Measurements from ENCODE around the gene MAD1L1. TPM values are rescaled to one million over a fixed set of nuclear protein-coding genes. Genes with fewer than 3 reads are reported as not detected.
"Not testable (repeated sequence)": the region's sequence is repeated elsewhere in the genome, so short reads cannot be mapped to it uniquely, and the experiment has no call there.

MAD1L1 gene
- polyA plus RNA-seq, 3 donors: 10.7 to 48.1 (median 18.4) TPM

DNA sequence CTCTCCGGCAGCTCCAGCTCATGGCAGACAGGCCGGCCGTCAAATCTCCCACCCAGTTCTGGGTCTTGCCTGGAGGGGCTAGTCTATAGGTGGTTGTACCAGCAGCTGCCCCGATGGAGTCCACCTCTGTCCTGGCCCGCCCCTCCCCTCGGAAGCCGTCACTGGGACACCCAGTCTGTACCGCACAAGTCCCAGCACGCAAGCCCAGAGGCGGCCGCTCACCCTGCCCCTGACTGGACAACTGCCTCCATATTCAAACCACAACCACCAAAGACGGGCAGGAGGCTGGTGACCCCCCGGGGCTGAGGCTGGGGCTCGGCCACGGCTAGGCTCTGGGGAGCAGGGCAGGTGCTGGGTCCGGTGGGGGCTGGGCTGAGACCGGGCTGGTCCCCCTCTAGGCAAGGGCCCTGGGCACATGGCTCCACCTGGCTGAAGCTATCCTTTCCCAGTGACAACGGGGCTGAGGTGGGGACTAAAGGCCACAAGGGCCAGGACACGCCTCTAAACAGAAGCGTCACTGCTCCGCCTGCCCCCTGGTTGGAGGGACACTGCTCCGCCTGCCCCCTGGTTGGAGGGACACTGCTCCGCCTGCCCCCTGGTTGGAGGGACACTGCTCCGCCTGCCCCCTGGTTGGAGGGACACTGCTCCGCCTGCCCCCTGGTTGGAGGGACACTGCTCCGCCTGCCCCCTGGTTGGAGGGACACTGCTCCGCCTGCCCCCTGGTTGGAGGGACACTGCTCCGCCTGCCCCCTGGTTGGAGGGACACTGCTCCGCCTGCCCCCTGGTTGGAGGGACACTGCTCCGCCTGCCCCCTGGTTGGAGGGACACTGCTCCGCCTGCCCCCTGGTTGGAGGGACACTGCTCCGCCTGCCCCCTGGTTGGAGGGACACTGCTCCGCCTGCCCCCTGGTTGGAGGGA lies 371.6 kb downstream of the MAD1L1 start:
- not testable (repeated sequence) for H3K27ac ChIP-seq (ENCODE audit: low read depth, low read length)
- 91 to 97% (median 92%) methylated on average over 22 to 23 of the region's 33 CpGs for WGBS, 3 donors

DNA sequence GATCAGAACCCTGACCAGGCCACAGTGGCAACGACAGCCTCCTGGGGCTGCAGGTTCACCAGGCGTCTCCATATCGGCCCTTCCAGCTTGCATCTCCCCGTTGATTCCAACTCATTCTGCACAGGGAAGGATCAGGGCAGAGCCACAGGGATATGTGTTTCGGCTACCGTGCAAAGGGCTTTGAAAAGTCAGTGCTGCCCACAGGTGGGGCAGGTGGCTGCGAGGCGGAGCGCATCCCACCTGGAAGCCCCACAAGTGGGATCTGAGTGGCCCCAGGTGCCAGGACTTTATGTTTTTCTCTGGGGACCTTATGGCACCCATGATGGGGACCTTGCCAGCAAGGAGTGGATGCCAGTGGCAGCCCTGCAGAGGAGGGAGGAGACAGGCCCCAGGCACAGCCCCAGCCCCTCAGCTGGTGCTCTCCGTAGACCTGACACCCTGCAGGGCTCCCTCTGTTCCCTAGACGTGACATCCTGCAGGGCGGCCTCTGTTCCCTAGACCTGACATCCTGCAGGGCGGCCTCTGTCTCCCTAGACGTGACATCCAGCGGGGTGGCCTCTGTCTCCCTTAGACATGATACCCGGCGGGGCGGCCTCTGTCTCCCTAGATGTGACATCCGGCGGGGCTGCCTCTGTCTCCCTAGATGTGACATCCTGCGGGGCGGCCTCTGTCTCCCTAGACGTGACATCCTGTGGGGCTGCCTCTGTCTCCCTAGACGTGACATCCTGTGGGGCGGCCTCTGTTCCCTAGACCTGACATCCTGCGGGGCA lies 373.3 kb downstream of the MAD1L1 start:
- no peak overlapping the region for H3K27ac ChIP-seq (ENCODE audit: low read depth, low read length)
- 92 to 94% (median 92%) methylated on average over 25 to 26 of the region's 26 CpGs for WGBS, 3 donors

DNA sequence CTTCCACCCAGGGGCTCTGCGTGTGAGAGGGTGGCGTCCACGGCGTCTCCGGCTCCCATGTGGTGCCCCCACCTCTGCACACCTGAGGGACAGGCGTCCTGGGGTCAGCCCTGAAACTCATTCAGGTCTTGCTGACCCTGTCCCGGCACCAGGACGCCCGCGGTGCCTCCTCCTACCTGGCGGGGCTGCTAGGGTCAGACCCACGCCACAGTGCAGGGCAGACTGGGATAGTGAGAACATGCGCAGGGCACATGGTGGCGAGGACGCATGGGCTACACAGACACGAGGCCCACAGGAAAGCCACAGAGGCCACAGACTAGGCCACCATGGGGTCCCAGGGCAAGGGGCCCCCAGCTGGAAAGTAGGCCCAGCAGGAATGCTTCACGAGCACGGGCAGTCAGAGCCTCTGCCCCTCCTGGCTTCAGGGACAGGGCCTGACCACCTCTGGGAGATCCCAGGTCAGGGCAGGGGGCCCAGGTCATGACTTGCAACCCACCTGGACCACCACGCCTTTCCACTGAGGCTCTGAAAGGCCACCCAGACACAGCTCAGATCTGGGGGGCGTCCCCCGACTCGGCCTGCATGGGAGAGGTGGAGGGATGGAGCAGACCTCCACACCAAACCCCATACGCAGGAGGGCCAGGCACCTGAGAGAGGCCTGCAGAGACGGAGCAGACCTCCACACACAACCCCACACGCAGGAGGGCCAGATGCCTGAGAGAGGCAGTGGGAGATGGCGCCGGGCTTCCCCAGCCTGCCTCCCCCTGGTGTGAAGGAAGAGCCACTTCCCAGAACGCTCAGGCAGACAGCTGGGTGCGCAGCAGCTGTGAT lies 374.1 kb downstream of the MAD1L1 start:
- 95 to 96% (median 95%) methylated on average over 29 of the region's 29 CpGs for WGBS, 3 donors
- H3K27ac ChIP-seq (ENCODE audit: low read depth, low read length): no peak overlapping the region

DNA sequence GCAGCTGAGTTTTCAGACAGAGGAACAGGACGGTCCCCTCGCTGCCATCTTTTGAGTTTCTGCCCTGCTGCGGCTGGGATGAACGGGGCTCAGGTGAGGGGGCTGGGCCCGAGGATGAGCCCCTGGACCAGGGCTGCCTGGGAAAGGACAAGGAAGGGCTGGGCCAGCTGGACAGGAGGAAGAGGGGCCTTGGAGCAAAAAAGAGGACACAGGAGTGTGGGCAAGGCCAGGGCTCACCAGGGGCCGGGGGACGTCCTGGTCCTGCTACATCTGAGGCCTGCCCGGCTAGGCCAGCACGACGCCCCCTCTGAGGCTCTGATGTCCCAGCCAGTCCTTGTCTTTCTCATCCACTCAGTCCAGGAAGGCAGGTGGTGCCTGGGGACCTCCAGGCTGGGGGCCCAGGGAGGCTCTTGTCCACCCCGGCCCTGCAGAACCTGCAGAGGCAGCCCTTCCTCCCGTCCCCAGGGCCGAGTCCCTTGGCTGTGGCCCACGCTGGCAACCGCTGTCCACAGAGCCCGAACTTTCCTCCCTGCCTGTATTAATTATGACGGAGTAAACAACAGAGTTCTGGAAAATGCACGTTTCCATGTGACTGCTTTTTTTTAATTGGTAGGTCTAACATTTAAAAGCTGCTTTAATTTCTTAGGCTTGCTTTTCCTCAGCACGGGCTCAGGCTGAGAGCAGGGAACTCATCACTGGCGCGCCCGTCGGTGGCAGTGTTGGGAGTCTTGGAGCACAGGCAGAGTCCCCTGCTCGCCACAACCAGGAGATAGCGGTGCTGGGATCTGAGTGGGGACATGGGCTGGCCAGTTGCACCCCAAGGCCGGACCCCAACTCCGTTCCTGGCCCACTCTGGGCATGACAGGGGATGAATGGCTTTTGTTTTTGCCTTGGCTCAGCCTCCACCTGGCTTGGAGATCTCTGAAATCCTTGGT lies 375.0 kb downstream of the MAD1L1 start:
- 90 to 93% (median 91%) methylated on average over 24 to 27 of the region's 27 CpGs for WGBS, 3 donors
- H3K27ac ChIP-seq (ENCODE audit: low read depth, low read length): no peak overlapping the region

DNA sequence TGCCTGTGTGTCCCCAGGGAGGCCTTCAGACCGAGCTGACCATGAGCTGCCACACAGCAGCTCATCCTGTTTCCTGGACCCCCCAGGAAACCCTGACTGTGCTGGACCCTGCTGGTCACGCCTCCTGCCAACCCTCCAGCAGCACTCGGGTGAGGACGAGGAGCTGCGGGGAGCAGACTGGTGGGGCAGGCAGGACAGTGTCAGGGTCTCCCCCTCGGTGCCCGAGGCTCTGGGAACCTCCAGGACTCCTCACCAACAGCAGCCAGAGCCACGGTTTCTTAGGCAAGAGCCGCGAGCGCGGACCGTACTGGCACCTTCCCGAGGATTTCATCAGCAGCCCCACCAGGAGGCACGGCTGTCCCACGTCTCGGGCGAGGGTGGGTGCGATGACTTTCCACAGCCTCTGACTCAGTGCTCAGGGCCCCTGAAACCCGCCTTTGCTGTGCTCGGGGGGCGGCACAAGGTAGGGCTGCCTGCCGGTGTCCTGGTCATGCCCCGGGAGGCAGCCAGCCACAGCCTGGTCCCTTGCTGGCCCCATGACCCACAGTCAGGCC lies 375.8 kb downstream of the MAD1L1 start:
- H3K27ac ChIP-seq (ENCODE audit: low read depth, low read length): no peak overlapping the region
- 89 to 92% (median 90%) methylated on average over 24 of the region's 24 CpGs for WGBS, 3 donors

DNA sequence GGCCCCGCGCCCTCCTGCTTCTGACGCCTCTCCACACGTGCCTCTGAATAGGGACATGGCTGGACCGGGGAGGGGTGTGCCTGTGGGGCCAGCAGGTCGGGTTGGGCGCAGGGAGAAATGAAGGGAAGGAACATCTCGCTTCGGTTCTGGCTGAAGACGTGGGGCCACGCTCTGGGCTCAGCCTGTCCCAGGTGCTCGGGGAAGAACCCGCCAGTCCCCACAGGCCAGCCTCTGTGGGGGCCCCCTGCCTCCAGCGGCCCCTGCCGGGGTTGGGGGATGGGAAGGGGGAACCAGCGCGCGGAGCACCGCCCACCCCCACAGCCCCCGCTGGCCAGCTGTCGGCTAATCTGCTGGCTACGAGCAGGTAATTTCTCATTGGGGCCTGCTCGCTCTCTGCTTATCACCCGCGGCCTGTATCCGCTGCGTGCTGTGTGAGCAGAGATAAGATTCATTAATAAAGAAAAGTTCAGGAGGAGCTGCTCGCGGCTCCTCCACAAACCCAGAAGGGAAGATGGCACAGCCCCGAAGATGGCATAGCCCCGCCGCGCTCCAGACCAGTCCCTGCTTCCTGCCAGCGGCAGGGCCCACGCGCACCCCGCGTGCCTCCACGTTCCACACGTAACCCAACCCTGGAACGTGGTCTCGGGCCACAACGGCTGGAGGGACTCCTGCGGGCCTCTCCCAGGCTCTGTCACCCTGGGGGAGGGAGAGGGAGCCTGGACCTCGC lies 376.4 kb downstream of the MAD1L1 start:
- 81 to 83% (median 82%) methylated on average over 44 to 45 of the region's 45 CpGs for WGBS, 3 donors
- H3K27ac ChIP-seq (ENCODE audit: low read depth, low read length): no peak overlapping the region

DNA sequence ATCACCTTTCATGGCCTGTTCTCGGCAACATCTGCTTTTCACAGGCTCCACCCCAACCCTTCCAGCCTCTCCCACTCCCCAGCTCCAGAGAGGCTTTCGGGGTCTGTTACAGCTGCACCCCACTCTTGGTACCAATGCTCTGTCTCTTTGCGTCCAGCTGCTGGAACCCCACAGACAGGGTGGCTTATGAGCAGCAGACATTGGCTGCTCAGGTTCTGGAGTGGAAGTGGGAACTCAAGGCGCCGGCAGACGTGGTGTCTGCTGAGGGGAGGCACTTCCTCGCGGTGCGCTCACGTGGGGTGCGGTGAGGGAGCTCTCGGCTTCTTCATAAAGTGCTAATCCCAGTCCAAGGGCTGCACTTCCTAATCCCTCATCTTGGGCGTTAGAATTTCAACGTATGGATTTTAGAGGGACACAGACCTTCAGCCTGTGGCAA lies 377.0 kb downstream of the MAD1L1 start:
- no peak overlapping the region for H3K27ac ChIP-seq (ENCODE audit: low read depth, low read length)
- WGBS, 3 donors: 87 to 92% (median 91%) methylated on average over 14 of the region's 14 CpGs

DNA sequence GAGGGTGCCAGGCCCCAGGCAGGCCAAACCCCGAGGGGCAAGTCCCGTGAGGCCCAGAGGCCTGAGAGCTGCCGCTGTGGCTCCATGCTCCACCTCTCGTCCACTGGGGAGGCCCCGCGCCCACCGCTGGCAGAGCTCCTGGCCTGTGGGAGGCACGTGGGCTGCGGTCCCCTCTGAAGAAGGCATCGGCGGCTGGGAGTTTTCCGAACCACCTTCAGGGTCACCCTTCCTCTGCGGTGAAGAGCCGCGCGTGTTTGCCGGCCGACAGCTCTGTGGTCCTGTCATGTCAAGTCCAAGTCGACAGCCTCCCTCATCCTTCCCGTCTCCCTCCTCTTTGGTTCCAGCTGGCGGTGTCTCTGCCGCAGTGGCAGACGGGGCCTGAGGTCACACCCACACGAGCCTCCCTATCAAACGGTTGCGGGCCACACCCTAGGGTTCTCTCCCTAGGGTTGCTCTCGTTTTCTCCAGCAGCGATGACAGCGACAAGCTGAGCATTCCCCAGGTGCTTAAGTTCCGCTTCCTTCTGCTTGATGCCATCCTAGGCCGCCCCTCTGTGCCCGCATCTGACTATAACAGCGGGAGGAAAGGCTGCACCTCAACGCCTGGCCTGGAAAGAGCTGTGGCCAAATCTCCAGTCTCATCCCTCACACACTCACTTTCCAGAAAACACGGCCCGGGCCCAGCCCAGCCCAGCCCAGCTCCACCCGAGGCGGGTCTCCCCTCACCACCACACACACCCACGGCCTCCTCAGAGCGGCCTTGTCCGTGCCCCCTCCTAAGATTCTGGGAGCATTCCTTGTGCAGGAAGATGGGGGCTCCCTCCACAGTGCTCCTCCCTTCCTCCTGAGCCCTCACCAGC lies 377.6 kb downstream of the MAD1L1 start:
- WGBS, 3 donors: 91 to 95% (median 91%) methylated on average over 39 to 41 of the region's 41 CpGs
- no peak overlapping the region for H3K27ac ChIP-seq (ENCODE audit: low read depth, low read length)

DNA sequence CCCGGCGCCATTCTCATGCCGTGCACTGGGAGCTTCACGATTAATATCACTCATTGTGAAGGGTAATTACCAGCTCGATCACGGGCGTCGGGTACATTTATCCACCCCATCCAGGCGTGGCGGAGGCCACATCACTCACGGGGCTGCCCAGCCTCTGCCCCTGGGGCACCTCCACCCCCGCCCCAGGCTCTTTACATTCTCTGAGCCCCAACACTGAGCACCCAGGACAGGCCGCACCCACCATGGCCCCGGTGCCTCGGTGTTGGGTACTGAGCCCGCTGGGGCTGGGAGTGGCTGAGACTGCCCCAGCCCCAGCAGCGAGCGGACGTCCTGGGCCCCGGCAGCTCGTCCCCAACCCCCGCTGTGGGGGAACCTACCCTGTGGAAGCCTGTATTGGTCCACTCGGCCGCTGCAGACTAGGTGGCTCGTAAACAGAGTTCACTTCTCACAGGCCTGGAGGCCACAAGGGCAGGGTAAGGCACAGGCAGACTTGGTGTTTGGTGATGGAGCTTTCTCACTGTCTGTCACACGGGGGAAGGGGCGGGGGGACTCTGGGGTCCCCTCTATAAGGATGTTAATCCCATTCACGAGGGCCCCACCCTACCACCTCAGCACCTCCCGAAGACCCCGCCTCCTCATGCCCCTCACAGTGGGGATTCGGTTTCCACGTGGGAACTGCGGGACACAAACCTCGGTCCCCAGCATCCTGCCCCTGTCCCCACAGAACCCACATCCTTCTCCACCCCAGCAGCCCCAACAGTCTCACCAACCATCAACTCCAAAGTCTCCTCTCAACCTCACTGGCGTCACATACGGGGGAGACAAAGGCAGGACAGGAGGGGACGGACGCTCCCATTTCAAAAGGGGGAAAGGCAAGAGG lies 378.5 kb downstream of the MAD1L1 start:
- H3K27ac ChIP-seq (ENCODE audit: low read depth, low read length): no peak overlapping the region
- WGBS, 3 donors: 74 to 84% (median 77%) methylated on average over 34 to 38 of the region's 38 CpGs

DNA sequence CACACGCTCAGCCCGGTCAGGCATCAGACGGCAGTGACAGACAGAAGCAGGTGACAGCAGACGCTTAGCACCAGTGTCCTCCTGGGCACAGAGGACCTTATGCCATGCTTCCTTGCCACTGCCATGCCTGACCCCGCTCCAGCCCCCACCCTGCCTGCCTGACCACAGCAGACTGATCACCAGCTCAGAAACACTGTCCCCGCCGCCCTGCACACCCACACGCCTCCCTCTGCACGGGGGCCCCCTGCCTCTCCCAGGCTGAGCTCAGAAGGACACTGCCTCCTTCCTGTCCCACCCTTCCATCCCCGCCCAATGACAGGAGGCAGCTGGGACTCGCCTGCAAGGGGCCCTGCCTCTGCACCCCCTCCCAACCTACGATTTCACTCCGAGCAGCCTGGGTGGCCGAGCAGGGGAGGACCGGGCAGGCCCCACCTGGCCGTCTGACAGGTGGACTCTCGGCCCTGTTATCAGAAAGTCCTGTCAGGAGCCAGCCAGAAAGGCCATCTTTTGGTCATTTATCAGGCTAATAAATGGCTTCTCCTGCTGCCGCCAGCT lies 379.2 kb downstream of the MAD1L1 start:
- 70 to 85% (median 80%) methylated on average over 18 of the region's 18 CpGs for WGBS, 3 donors
- H3K27ac ChIP-seq (ENCODE audit: low read depth, low read length): no peak overlapping the region

DNA sequence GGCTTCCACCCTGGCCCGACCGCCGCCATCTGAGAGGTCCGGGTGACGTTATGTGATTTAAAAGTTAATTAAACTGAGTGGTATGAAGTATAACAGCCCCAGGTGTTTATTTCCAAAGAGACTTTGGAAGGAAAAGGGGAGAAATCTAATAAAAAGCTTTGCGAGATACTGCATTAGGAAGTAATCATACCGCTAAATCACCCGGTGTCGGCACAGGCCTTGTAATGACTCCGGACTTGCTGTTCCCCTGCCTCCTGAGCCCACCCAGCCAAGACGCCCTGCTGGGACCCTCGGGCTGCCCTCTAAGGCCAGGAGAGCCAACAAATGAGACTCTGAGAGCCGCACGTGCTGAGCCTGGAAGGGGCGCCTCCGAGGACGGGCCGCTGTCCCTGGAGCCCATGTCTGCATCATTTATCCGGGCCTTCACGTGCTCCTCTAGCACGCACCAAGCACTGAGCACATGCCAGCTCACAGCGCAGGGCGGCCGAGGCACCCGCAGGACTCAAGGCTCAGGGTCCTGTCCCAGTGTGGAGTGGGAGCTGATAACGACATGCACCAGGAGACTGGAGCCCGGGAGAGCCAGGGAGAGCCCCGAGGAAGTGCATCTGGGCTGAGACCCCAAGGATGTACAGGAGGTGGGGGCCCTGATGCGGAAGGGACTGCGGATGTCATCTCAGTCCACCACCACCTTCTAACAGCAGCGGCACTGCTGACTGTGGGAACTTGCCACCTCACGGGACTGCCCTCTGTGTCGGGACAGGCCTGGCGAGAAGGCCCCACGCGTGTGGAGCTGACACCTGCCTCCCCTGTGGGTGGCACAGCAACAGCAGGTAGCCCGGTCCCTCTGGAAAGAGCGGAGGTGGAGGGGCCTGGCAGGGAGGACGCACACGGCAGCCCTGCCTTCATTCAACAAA lies 380.0 kb downstream of the MAD1L1 start:
- H3K27ac ChIP-seq (ENCODE audit: low read depth, low read length): no peak overlapping the region
- 91 to 94% (median 94%) methylated on average over 40 of the region's 40 CpGs for WGBS, 3 donors

DNA sequence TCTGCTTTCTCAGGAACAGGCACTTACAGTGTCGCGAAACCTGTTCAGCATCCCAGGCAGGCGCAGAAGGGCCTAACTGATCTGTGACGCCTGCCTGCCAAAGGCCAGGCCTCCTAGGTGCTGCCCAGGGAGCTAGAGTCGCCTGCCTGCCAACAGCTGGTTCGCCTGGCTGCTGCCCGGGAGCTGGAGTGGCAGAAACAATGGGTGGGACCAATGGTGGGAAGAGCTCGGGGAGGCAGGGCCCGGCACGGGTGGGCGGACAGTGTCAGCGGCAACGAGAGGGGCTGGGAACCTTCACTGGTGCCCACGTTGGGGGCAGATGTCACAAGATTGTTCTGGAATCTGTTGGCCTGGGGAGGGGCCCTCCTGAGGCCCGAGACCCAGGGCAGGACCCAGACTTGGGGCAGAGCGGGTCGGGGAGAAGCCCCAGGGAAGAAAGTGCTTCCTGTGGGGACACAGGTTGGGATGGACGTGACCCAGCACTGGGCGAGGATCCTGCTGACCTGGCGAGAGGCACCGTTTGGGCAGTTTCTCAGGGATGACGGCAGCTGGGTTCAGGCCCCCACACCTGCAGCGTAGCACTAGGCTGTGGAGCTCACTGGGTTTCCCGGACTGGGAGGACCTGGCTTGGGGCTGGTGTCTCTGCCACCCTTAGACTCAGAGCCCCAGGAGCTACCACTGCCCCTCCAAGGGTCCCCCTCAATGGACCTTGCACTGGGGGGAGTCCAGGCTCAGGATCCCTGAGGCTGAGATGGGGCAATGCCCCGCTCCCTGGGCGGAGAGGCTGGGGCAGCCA lies 380.8 kb downstream of the MAD1L1 start:
- no peak overlapping the region for H3K27ac ChIP-seq (ENCODE audit: low read depth, low read length)
- 92 to 94% (median 93%) methylated on average over 26 of the region's 26 CpGs for WGBS, 3 donors

DNA sequence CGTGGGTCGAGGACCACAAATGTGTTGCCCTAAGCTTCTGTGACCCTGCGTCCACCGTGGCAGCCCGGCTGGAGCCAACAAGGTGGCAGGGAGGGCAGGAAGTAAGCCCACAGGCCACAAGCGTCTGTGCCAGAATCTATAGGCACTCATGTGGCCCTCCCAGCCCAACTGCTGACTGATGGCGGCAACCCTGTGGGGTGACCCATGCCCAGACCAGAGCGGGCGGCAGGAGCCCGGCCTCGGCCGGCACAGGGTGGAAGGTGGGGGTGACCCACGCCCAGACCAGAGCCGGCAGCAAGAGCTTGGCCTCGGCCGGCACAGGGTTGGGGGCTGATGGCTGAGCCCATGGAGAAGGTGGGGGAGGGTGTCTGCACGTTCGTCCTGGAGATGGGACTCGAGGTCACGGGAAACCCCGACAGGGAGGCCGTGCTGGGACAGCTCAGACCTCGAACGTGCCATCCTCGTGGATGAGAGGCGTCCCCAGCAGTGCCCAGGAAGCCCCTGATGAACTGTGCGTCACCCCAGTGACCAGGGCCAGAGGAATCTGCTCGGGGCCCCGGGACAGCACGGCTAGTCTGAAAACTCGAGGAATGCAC lies 381.7 kb downstream of the MAD1L1 start:
- no peak overlapping the region for H3K27ac ChIP-seq (ENCODE audit: low read depth, low read length)
- WGBS, 3 donors: 89 to 95% (median 91%) methylated on average over 26 to 31 of the region's 31 CpGs

Measured in adipose tissue (tissue), 3 donors.